ENCODE data around the gene HEPHL1. TPM values are rescaled to one million over a fixed set of nuclear protein-coding genes. Genes with fewer than 3 reads are reported as not detected.

Gene HEPHL1
- total and polyA plus RNA-seq, 2 donors (not counting 1 experiment from before 2014, with no cell fraction given) = not detected

DNA sequence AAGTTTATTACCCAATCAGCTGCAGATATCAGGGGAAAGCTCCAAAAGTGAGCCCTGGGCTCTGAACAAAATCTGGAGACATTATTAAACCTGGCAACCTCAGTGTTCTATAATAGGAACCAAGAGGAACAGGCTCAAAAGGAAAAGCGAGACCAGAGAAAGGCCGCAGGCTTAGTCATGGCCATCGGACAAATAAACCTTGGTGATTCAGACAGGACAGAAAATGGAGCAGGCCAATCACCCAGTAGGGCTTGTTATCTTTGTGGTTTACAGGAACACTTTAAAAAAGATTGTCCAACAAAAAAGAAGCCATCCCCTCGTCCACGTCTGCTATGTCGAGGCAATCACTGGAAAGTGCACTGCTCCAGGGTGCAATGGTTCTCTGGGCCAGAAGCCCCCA is 99.8 kb downstream of the HEPHL1 start:
- H3K4me3 ChIP-seq (ENCODE audit: control extremely low read depth in 1 of 5, extremely low read depth in 1 of 5, insufficient read depth in 1 of 5, low read depth in 2 of 5, low read length in 4 of 5) = no peak overlapping the region
- H3K27ac ChIP-seq (ENCODE audit: low read length in 2 of 2) = no peak overlapping the region
- no peak overlapping the region for H3K27ac Mint-ChIP-seq
- H2AFZ ChIP-seq (ENCODE audit: insufficient read depth, low read depth, low read length, poor library complexity, severe bottlenecking) = no peak overlapping the region
- no peaks in the 10 kb centered on the region for H3K9me3 Mint-ChIP-seq (ENCODE audit: insufficient read depth)
- no peaks in the 10 kb centered on the region for H3K36me3 ChIP-seq (replicated peaks in 1 of 2; ENCODE audit: control extremely low read depth in 1 of 2, control insufficient read depth in 1 of 2, extremely low read depth in 1 of 2, insufficient read depth in 2 of 2, low read length in 1 of 2)
- TF ChIP-seq, protein P1, sequence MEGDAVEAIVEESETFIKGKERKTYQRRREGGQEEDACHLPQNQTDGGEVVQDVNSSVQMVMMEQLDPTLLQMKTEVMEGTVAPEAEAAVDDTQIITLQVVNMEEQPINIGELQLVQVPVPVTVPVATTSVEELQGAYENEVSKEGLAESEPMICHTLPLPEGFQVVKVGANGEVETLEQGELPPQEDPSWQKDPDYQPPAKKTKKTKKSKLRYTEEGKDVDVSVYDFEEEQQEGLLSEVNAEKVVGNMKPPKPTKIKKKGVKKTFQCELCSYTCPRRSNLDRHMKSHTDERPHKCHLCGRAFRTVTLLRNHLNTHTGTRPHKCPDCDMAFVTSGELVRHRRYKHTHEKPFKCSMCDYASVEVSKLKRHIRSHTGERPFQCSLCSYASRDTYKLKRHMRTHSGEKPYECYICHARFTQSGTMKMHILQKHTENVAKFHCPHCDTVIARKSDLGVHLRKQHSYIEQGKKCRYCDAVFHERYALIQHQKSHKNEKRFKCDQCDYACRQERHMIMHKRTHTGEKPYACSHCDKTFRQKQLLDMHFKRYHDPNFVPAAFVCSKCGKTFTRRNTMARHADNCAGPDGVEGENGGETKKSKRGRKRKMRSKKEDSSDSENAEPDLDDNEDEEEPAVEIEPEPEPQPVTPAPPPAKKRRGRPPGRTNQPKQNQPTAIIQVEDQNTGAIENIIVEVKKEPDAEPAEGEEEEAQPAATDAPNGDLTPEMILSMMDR (IDR thresholded peaks at IDR 0.05) = no peak
- no peak for TF ChIP-seq EZH2 (IDR thresholded peaks at IDR 0.05; ENCODE audit: borderline replicate concordance, insufficient read depth, low read depth, low read length, poor library complexity, severe bottlenecking)
- CTCF ChIA-PET = no interaction called here
- H3K4me1 ChIP-seq (ENCODE audit: control insufficient read depth in 2 of 2, insufficient read depth in 2 of 2, low read length in 2 of 2) = no peaks in the 10 kb centered on the region
- no peak overlapping the region for H3K4me3 Mint-ChIP-seq
- no peak overlapping the region for H3K4me2 ChIP-seq (replicated peaks; ENCODE audit: low read depth, low read length, poor library complexity, severe bottlenecking)
- DNase-seq (no peak), ATAC-seq (ENCODE audit: low read depth) (no peak)
- peaks cover 1 to 6% (median 4%) of the 10 kb centered on the region in 3 donors for H3K9me3 ChIP-seq (ENCODE audit: control extremely low read depth in 1 of 3, control insufficient read depth in 2 of 3, insufficient read depth in 1 of 3, low read length in 2 of 3)
- H3K4me1 Mint-ChIP-seq = no peaks in the 10 kb centered on the region
- H4K20me1 ChIP-seq (ENCODE audit: control insufficient read depth, insufficient read depth, low read length, poor library complexity, severe bottlenecking) = no peaks in the 10 kb centered on the region
- no peaks in the 10 kb centered on the region for H3K27me3 ChIP-seq (replicated peaks in 1 of 4; ENCODE audit: control extremely low read depth in 1 of 4, control insufficient read depth in 3 of 4, insufficient read depth in 4 of 4, low read length in 3 of 4)
- intact Hi-C loops (cut with micrococcal nuclease) = no loop called here
- no peaks in the 10 kb centered on the region for H3K79me2 ChIP-seq (ENCODE audit: control insufficient read depth, insufficient read depth, low read length)
- H3K9ac ChIP-seq (ENCODE audit: low read length) = no peak overlapping the region
- POLR2A ChIA-PET = no interaction called here
- H3K27me3 Mint-ChIP-seq = peaks cover 5% of the 10 kb centered on the region
- 99% methylated on average over 6 of the region's 6 CpGs for WGBS (ENCODE audit: insufficient coverage)

DNA sequence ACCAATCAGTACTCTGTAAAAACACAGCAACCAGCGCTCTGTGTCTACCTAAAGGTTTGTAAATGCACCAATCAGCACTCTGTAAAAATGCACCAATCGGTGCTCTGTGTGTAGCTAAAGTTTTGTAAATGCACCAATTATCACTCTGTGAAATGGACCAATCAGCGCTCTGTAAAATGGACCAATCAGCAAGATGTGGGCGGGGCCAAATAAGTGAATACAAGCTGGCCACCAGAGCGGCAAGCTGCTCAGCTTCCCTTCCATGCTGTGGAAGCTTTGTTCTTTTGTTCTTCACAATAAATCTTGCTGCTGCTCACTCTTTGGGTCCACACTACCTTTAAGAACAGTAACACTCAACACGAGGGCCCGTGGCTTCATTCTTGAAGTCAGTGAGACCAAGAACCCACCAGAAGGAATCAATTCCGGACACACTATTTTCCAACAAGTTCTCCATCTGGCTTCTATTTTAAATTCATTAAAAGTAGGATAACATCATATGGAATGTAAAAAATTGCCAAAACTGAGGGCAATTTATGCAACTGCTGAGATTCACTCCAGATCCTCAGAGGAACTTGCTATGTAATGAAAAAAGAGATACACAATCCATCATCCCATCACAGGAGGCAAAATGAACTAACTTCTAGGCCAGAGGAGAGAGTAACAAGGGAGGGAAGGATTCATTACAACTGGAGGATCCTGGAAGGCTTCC is 104.4 kb downstream of the HEPHL1 start:
- H3K27me3 Mint-ChIP-seq = no peaks in the 10 kb centered on the region

More for the DNA sequence above, 104.4 kb downstream of the HEPHL1 start:
- Histone ChIP-seq H3K27ac (ENCODE audit: low read length in 2 of 2) (no peak overlapping the region), H3K4me1 (ENCODE audit: control insufficient read depth in 2 of 2, insufficient read depth in 2 of 2, low read length in 2 of 2) (peaks cover 19 to 22% of the 10 kb centered on the region in 2 donors), H3K79me2 (ENCODE audit: control insufficient read depth, insufficient read depth, low read length) (peaks cover 37% of the 10 kb centered on the region), H3K36me3 (replicated peaks in 1 of 2; ENCODE audit: control extremely low read depth in 1 of 2, control insufficient read depth in 1 of 2, extremely low read depth in 1 of 2, insufficient read depth in 2 of 2, low read length in 1 of 2) (no peaks in the 10 kb centered on the region), H3K4me2 (replicated peaks; ENCODE audit: low read depth, low read length, poor library complexity, severe bottlenecking) (no peak overlapping the region), H3K27me3 (replicated peaks in 1 of 4; ENCODE audit: control extremely low read depth in 1 of 4, control insufficient read depth in 3 of 4, insufficient read depth in 4 of 4, low read length in 3 of 4) (no peaks in the 10 kb centered on the region), H4K20me1 (ENCODE audit: control insufficient read depth, insufficient read depth, low read length, poor library complexity, severe bottlenecking) (no peaks in the 10 kb centered on the region), H3K9ac (ENCODE audit: low read length) (no peak overlapping the region), H3K4me3 (ENCODE audit: control extremely low read depth in 1 of 5, extremely low read depth in 1 of 5, insufficient read depth in 1 of 5, low read depth in 2 of 5, low read length in 4 of 5) (no peak overlapping the region), H3K9me3 (ENCODE audit: control extremely low read depth in 1 of 3, control insufficient read depth in 2 of 3, insufficient read depth in 1 of 3, low read length in 2 of 3) (peaks cover 0 to 4% (median 4%) of the 10 kb centered on the region in 3 donors), H2AFZ (ENCODE audit: insufficient read depth, low read depth, low read length, poor library complexity, severe bottlenecking) (no peak overlapping the region)
- intact Hi-C loops (cut with micrococcal nuclease) = loop anchor here (5.0 kb wide), 1 partner anchor 928 kb away; the partner anchor contains the start of gene SLC36A4
- DNase-seq = no peak
- WGBS (ENCODE audit: insufficient coverage) = 93% methylated on average over 5 of the region's 8 CpGs
- ChIA-PET POLR2A (no interaction called here), CTCF (interaction anchor here (0.6 kb wide), 1 partner anchor 59 kb away, joined by 4 read pairs; no protein-coding TSS in a partner anchor)
- H3K4me3 Mint-ChIP-seq = no peak overlapping the region
- TF ChIP-seq EZH2 (IDR thresholded peaks at IDR 0.05; ENCODE audit: borderline replicate concordance, insufficient read depth, low read depth, low read length, poor library complexity, severe bottlenecking) = no peak
- TF ChIP-seq, protein P1 (IDR thresholded peaks at IDR 0.05) = no peak
- no peaks in the 10 kb centered on the region for H3K9me3 Mint-ChIP-seq (ENCODE audit: insufficient read depth)
- no peak for ATAC-seq (ENCODE audit: low read depth)
- no peak overlapping the region for H3K27ac Mint-ChIP-seq
- H3K4me1 Mint-ChIP-seq = peaks cover 17% of the 10 kb centered on the region

All from B cell (primary cell).